LoVo (cell line): ENCODE measurements around the gene KIDINS220.

ENCODE experiments used
- DNase-seq: peaks from one replicate; pipeline ENCODE4 v3.0.0-alpha.2; 2016; ENCODE audit warnings: low spot score

Gene KIDINS220

GRCh38 chr2:8697190-8697589 is 140.2 kb downstream of the KIDINS220 start:
- no peak for DNase-seq

- DNase-seq, result no peak
These were observed 142.7 kb downstream of the KIDINS220 start for GRCh38 chr2:8694737-8695136.

GRCh38 chr2:8693157-8693821 is 144.1 kb downstream of the KIDINS220 start:
- peak; percentile 9 for DNase-seq

GRCh38 chr2:8692783-8693156 is 144.6 kb downstream of the KIDINS220 start:
- no peak for DNase-seq

- no peak for DNase-seq
These were observed 145.5 kb downstream of the KIDINS220 start for GRCh38 chr2:8691859-8692437.

- DNase-seq, result peak; percentile 72
These were observed 151.6 kb downstream of the KIDINS220 start for GRCh38 chr2:8685697-8686358.

GRCh38 chr2:8684878-8685696 is 152.3 kb downstream of the KIDINS220 start:
- DNase-seq, result peak; percentile 62

GRCh38 chr2:8684540-8684877 is 152.9 kb downstream of the KIDINS220 start:
- DNase-seq, result peak; percentile 56

GRCh38 chr2:8682719-8683667 is 154.4 kb downstream of the KIDINS220 start:
- no peak for DNase-seq

GRCh38 chr2:8681786-8682692 is 155.4 kb downstream of the KIDINS220 start, which contains the start of gene ID2:
TSS of gene ID2 (plus strand) at chr2:8682056. CDS start at chr2:8682166, 110 bp downstream.
- DNase-seq, result peak; percentile 98

GRCh38 chr2:8680822-8681760 is 156.3 kb downstream of the KIDINS220 start:
- DNase-seq, result peak; percentile 76

- peak; percentile 84 for DNase-seq
These were observed 157.3 kb downstream of the KIDINS220 start for GRCh38 chr2:8679827-8680731.

GRCh38 chr2:8679567-8679826 is 157.9 kb downstream of the KIDINS220 start:
- no peak for DNase-seq
